DMS79 treated with DMSO at 0.1 percent for 48 hours (cell line): ENCODE data around the gene PDE6C.
"Not testable (repeated sequence)": the region's sequence is repeated elsewhere in the genome, so short reads cannot be mapped to it uniquely, and the experiment has no call there.

Source experiments
- DNase-seq: peaks from one replicate; lab custom pipeline; 2025; lab: John Stamatoyannopoulos, UW

PDE6C gene

DNA sequence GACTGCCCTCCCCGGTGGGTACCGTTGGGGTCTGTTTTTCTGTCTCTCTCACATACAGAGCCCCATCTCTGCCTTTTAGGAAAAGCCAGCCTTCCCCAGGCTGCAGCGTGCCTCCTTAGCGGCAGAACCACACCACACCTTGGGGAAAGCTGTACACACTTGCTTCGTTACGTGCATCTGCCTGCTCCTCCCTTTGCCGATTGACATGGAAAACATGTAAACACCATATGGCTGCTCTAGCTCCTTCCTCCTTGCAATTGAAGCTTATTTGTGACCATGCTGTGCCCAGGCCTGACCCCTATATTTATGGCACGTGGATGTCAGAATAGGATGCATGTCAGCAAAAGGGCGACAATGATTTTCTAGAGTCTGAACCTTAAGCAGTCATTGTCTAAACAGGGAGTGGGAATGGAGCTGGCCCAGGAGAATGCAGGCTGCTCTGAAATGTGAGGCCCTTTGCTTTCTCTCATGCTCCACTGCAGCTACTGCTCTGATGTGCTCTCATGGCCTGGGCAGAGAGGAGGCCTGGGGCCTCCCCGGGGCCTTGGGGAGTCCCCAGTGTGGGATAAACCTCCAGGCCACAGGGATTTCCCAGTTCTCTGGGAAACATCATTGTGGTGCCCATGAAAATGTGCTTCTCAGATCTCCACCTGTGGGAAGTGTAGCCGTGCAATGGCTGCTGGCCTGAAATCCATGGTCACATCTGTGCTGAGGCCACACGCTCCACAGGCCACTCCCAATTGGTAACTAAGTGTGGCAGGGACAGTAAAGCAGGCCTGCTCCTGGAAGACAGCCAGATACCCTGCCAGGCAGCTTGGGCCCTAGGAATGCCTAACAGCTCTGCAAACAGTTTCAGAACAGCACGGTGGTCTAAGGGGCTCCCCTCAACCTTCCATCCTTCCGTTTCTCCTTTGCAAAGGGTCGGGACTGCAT lies 18.6 kb downstream of the PDE6C start:
- DNase-seq, result no peak

DNA sequence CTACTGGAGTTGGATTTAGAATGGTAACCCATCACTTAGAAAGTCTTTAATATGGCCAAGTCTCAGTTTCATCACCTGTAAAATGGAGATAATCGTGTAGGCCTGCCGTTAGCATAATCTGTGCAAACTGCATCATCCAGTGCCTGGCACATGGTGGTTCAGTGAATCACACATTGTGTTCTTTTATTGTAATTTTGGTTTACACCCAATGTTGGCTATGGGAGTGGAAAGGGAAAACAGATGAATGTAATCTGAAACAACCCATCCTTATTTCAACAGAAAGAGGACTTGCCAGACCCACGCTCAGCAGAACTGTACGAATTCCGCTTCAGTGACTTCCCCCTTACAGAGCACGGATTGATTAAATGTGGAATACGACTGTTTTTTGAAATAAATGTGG lies 27.5 kb downstream of the PDE6C start:
- DNase-seq, result no peak

- no peak for DNase-seq
Measured at GRCh38 chr10:93652857-93653256, 40.5 kb downstream of the PDE6C start.

DNA sequence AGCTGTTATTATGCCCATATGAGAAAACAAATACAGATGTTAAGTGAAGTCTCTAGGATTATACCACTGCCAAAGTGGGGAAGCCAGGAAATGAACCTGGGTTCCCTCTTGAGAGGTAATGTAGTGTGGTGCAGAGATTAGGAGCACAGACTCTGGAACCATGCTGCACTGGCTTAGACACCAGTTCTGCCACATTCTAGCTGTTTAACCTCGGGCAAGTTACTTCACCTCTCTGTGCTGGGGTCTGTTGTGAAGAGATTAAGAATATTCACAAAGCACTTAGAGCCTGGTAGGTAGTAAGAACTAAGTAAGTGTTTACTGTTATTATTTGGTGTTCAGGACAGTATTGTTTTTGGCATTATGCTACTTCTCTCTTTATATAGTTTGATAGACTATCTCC lies 41.9 kb downstream of the PDE6C start:
- DNase-seq, result no peak

DNA sequence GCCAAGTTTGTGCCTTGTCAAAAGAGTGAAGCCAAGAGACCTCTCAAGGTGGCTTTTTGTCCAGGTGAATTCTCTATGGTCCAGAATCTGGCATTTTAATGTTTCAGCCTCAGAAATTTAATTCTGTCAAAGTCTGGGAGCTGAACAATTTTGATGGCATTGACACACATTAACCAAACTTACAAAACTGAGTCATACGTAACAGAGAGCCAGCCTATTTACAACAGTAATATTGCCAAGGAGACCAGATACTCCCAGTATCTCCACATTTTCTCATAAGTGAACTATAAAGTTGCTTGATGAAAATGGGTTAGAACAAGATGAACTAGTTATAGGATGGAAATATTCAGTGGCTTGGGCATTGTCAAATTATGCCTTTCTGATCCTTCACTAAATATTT lies 43.8 kb downstream of the PDE6C start:
- DNase-seq, result no peak

- DNase-seq, result no peak
Measured at GRCh38 chr10:93657757-93658156, 45.4 kb downstream of the PDE6C start.

- no peak for DNase-seq
Measured at GRCh38 chr10:93666030-93666429, 53.7 kb downstream of the PDE6C start.

GRCh38 chr10:93667795-93668194 lies 55.5 kb downstream of the PDE6C start:
- DNase-seq, result no peak

- no peak for DNase-seq
Measured at GRCh38 chr10:93670372-93670771, 58.0 kb downstream of the PDE6C start.

GRCh38 chr10:93671042-93671441 lies 58.7 kb downstream of the PDE6C start:
- no peak for DNase-seq

DNA sequence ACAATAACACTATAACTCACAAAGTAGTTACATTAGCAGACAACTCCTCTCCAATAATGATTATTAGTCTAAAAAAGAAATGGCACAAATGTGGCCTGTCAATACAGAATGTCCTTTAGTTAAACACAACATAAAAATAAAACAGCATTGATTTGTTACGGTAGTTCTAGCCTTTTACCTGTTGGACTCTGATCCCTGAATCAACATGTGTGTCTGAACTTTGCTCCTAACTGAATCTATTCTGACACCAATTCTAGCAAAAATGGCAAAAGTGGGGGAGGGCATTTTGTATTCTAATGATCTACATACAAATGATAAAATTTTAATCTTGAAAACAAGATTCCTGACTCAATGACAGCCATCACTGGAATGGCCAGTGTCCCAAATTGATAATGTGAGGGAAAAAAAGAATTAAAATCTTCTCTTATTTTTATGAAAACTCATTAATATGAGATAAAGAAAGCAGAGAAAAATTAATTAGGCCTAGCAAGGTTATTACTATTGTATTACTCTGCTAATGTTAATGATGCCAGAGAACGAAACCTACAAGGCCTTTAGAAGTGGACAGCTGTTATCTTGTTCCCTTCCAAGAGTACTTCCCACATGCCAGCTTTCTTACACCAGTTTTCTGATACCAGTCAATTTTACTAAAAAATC lies 59.8 kb downstream of the PDE6C start:
- no peak for DNase-seq

GRCh38 chr10:93672890-93673289 lies 60.6 kb downstream of the PDE6C start:
- no peak for DNase-seq

- DNase-seq, result no peak
Measured at GRCh38 chr10:93673791-93674190, 61.5 kb downstream of the PDE6C start.

GRCh38 chr10:93678386-93678785 lies 66.0 kb downstream of the PDE6C start:
- no peak for DNase-seq

DNA sequence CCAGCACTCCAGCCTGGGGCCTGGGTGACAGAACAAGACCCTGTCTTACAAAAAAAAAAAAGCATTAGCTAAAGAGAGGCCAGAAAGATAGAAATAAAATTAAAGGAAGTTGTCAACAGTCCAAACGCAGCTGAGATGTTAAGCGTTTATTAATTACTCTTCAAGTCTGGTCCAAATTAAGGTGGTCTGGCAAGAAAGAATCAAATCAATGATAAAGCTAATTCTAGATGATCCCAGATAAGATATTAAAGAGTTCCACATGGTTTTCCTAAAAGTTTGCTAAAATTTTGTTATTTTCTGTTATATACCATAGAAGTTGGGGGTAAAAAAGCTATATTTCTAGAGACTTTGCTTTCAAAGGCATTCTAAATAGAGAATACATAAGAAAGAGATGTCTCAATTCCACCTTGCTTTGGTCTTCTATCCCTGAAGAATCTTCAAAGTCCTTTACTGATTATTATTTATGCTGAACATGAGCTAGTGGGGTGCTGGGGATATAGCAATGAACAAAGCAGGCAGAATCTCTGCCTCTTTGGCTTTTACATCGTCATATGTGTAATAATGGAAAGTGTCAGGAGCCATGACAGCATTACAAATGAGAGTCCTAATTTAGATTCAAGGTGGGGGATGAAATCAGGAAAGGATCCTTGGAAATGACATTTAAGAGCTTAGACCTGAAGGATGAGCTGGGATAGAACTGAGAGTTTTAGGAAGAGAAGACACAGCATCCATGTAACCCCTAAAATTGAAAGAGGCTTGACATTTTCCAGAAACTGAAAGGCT lies 66.7 kb downstream of the PDE6C start:
- no peak for DNase-seq

DNA sequence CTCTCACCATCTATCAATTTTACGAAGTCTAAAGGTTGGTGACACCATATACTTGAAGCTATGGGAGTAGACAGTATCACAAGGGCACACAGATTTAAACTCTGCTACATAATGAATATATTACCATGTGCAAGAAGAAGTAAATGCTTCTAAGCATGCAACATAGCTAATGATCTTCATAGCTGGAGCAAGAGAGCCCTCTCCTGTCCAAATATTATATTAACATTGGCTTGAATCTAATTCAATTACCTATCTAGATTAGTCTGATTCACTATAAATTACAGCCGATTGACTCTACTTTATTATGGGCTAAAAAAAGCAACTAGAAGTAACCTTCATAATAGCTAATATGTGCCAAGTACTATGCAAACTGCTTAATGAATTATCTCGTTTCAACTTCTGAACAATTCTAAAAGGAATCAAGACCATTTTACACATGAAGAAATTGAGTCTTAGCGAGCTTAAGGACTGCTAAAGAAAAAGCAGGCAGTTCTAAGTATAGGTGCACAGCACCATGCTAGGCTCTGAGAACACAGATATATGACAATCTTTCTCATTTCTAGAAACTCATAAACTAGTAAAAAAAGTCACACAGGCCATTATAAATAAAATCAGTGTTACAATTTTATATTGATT lies 68.2 kb downstream of the PDE6C start:
- DNase-seq, result peak; percentile 1

GRCh38 chr10:93687737-93688136 lies 75.4 kb downstream of the PDE6C start:
- no peak for DNase-seq

DNA sequence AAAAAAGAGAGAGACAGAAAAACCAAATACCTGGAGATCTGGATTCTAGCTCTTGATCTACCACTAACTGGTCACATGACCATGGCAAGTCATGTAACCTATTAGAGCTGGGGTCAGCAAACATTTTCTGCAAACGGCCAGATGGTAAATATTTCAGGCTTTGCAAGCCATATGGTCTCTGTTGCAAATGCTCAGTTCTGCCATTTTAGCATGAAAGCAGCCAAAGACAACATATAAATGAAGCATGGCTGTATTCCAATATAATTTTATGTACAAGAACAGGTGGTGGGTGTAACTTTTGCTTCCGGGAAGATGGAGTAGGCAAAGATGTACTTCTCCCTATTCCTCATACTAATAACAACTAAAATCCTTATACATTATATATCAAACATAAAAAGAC lies 83.4 kb downstream of the PDE6C start:
- DNase-seq, result no peak

GRCh38 chr10:93696582-93696981 lies 84.2 kb downstream of the PDE6C start:
- not testable (repeated sequence) for DNase-seq

DNA sequence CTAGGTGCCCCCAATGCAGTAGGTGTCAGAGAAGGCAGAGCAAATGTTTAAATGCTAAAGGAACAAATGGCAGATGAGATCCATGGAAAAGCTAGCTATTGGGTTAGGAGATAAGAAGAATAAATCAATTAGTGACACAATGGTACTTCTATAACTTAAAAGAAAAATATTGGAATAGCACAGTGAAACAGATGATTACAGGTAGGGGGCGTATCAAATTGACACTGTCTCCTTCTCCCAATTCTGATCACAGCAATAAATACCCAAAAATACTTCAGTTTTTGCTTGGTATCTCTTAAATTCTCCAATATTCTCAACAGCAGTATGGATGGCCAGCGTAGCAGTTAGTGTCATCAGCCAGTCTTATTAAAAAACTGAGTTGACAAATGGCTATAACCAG lies 84.9 kb downstream of the PDE6C start:
- DNase-seq, result no peak

DNA sequence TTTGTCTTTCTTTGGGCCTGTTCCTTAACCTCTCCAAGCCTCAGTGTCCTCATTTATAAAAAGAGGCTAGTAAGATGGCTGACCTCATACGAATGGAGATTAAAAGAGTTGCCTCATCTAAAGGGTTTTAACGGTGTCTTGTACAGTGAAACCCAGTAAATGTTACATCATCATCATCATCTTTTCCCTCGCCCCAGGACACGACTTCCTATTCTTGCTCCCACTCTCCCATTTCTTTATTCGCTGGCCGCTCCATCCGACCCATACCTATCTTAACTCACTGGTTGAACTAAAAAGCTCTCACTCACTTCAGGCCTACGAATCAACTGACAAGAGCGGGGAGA lies 89.5 kb downstream of the PDE6C start:
- peak; percentile 20 for DNase-seq
